Measurements from ENCODE around the gene P4HA1.
"Not testable (repeated sequence)": the region's sequence is repeated elsewhere in the genome, so short reads cannot be mapped to it uniquely, and the experiment has no call there.

The P4HA1 gene

DNA sequence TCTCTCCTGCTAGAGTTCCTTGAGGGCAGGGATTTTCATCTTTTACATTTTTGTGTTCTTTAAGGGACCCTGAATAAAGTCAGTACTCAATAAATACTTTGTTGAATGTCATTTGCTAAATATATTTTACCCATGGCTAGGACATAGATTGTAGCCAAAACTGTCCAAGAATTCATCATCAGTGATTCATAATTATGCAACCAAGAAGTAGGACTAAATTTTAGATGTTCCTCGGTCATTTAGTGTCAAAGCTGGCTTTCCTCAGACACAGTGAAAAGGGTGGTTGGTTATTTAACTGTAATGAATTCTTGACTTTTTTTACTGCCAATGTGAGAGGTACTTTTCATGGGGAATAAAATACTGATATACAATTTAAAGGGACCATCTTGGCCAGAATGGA, 16.9 kb upstream of the P4HA1 start:
- H3K4me3 ChIP-seq (ENCODE audit: control insufficient read depth, low read depth, low read length), result no peak overlapping the region
- TF ChIP-seq, protein P1, sequence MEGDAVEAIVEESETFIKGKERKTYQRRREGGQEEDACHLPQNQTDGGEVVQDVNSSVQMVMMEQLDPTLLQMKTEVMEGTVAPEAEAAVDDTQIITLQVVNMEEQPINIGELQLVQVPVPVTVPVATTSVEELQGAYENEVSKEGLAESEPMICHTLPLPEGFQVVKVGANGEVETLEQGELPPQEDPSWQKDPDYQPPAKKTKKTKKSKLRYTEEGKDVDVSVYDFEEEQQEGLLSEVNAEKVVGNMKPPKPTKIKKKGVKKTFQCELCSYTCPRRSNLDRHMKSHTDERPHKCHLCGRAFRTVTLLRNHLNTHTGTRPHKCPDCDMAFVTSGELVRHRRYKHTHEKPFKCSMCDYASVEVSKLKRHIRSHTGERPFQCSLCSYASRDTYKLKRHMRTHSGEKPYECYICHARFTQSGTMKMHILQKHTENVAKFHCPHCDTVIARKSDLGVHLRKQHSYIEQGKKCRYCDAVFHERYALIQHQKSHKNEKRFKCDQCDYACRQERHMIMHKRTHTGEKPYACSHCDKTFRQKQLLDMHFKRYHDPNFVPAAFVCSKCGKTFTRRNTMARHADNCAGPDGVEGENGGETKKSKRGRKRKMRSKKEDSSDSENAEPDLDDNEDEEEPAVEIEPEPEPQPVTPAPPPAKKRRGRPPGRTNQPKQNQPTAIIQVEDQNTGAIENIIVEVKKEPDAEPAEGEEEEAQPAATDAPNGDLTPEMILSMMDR (conservative IDR thresholded peaks at IDR 0.05; ENCODE audit: control insufficient read depth, insufficient read depth, low read depth, low read length), result no peak
- peak; percentile 68 for DNase-seq (ENCODE audit: low read depth)

DNA sequence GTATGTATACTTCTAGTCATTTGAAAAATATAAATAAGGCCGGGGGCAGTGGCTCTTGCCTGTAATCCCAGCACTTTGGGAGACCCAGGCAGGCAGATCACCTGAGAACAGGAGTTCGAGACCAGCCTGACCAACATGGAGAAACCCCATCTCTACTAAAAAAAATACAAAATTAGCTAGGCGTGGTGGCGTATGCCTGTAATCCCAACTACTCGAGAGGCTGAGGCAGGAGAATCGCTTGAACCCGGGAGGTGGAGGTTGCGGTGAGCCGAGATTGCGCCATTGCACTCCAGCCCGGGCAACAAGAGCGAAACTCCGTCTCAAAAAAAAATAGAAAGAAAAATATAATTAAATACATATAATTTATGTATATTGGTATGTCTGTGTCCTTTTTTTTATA, 15.4 kb upstream of the P4HA1 start:
- not testable (repeated sequence) for H3K4me3 ChIP-seq (ENCODE audit: control insufficient read depth, low read depth, low read length); DNase-seq (ENCODE audit: low read depth)

DNA sequence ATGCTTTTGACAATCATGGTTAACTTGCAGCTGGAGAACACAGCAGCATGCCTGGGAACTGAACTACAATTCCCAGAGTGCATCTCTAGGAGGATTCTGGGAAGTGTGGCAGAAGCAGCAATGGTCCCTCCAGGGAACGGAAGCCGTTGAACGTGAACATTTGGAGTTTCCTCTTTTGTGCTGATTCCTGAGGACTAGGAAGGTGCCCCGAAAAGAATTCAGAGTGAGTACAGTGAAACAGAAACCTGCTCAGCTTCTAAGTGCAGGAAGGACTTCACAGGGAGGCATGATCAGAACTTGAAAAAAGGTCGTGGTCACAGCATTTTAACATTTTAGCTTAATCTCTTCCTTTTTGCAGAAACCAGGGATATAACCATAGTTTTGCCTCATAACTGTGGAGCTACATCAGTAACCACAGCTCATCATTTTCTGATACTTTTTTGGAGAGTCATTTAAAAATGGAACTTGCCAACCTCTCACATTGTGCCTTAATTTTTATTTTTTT, 13.7 kb upstream of the P4HA1 start, which contains the start of gene NUDT13:
NUDT13 (plus strand) TSS at position 111 of the 505 bp plus-strand sequence. CDS start 3,911 bp downstream, outside the sequence.
- DNase-seq (ENCODE audit: low read depth), result peak; percentile 76
- TF ChIP-seq, protein P1 (conservative IDR thresholded peaks at IDR 0.05; ENCODE audit: control insufficient read depth, insufficient read depth, low read depth, low read length), result no peak
- H3K4me3 ChIP-seq (ENCODE audit: control insufficient read depth, low read depth, low read length), result peak within 1 kb of the TSS; percentile 63

DNA sequence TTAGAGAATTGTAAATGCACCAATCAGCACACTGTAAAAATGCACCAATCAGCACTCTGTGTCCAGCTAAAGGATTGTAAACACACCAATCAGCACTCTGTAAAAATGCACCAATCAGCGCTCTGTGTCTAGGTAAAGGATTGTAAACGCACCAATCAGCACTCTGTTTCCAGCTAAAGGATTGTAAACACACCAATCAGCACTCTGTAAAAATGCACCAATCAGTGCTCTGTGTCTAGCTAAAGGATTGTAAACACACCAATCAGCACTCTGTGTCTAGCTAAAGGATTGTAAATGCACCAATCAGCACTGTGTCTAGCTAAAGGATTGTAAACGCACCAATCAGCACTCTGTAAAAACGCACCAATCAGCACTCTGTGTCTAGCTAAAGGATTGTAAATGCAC, 12.6 kb upstream of the P4HA1 start:
- H3K4me3 ChIP-seq (ENCODE audit: control insufficient read depth, low read depth, low read length); DNase-seq (ENCODE audit: low read depth): not testable (repeated sequence)

DNA sequence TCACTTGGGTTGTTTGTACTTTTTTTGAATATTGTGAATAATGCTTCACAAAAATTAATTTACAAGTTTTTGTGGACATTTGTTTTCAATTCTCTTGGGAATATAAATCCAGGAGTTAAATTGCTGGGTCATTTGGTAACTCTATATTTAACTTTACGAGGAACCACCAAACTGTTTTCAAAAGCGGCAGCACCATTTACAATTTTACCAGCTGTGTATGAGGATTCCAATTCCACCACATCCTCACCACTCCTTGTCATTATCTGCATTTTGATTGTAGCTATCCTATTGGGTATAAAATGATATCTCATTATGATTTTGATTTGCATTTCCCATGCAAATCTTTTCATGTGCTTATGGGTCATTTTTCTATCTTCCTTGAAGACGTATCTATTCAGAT, 9.6 kb upstream of the P4HA1 start:
- no peak for DNase-seq (ENCODE audit: low read depth)
- TF ChIP-seq, protein P1 (conservative IDR thresholded peaks at IDR 0.05; ENCODE audit: control insufficient read depth, insufficient read depth, low read depth, low read length), result no peak
- H3K4me3 ChIP-seq (ENCODE audit: control insufficient read depth, low read depth, low read length), result no peak overlapping the region

DNA sequence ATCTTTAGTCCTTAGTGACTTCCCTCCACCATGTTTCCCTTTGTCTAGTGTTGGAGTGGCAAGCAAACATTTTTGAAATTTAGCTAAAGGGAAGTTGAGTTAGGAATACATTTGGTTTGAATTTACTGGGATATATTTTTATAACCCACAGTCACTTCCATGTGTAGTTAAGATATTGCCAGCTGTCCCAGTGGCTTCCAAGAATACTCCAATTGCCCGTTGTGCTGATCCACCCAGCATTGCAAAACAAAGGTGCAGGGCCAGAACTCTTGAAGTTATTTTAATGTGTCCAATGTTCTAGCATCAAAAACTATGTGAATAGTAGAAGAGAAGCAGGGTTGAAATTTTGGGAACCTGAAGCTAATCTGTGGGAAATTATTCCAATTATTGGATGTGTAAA, 2.5 kb upstream of the P4HA1 start:
- no peak overlapping the region for H3K4me3 ChIP-seq (ENCODE audit: control insufficient read depth, low read depth, low read length)
- TF ChIP-seq, protein P1 (conservative IDR thresholded peaks at IDR 0.05; ENCODE audit: control insufficient read depth, insufficient read depth, low read depth, low read length), result no peak
- no peak for DNase-seq (ENCODE audit: low read depth)

DNA sequence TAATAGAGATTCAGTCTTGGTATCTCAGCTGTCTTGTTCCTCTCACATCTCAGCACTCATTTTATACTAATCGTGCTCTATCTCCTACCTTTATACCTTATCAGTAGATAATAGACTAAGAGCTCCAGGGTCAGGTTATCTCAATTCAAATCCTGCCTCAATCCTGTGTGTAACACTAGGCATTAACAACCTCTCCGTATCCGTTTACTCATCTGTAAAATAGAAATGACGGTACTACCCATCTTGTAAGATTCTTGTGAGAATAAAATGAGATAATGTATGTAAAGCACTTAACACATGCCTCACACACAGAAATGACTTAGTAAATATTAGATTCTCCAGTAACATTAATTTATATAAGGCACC, 622 bp upstream of the P4HA1 start:
- DNase-seq (ENCODE audit: low read depth), result no peak
- TF ChIP-seq, protein P1 (conservative IDR thresholded peaks at IDR 0.05; ENCODE audit: control insufficient read depth, insufficient read depth, low read depth, low read length), result no peak
- peak overlapping the region; percentile 91 for H3K4me3 ChIP-seq (ENCODE audit: control insufficient read depth, low read depth, low read length)

DNA sequence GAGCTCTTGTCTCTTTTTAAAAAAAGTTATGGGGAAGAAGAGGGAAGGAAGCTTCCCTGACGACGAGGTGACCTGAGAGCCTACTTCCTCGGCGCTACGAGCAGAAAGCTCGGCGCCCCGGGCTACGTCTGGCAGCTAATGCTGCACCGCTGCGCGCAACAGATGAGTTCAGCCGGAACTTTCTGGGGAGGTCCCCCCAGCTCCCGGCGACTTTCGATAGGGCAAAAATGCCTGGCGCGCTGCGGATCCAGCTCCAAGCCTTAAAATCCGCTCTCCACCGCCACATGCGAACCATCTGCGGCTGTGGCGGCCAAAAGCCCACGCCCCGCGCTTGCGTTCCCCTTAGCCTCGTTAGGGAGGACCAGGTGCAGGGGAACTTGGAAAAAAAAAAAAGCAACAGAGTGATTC, 621 bp downstream of the P4HA1 start:
- DNase-seq (ENCODE audit: low read depth), result peak; percentile 64
- TF ChIP-seq, protein P1 (conservative IDR thresholded peaks at IDR 0.05; ENCODE audit: control insufficient read depth, insufficient read depth, low read depth, low read length), result no peak
- H3K4me3 ChIP-seq (ENCODE audit: control insufficient read depth, low read depth, low read length), result peak overlapping the region; percentile 91
